ENCODE results near the gene HOXD1.
A peak's percentile ranks its signal among the peaks of the same experiment; 100 is the strongest.

HOXD1 gene

DNA sequence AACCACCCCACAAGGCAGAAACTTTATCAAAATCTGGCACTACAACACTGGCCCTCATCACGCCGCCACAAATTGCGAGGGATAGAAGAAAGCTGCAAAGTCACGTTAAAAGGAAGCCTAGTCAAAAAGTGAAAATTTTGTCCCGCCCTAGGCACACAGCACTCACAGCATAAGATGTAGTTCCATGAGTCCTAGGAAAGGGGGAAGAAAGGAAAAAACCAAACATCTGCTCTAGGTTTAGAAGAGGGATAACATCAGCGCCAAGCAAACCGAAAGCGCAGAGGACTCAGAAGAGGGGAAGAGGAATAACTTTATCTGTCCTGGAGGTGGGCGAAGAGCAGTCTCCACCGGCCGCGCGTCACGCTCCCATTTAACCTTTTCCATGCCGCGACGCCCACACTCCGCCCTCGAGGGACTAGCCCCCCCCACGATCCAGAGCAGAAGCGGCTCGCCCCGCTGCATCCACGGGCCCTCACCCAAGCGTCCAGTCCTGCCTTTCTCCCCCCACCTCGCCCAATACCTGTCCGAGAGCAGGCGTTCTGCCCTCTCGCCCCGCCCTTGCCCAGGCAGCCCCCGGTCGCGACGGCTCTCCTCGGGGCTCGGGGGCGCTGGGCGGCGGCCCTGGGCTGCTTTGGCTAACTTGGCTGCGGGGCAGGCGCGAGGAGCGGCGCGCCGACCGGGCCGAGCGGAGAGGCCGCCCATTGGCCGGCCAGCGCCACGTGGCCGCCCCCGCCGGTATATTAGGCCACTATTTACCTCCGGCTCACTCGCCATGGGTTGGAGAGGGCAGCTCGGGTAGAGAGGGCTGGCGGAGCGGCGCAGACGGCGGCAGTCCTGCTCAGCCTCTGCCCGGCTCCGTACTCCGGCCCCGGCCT is at the start of gene HOXD1:
Gene HOXD1 (plus strand): TSS at position 770 of the 875 bp plus-strand sequence. CDS start 134 bp downstream, outside the sequence.
- DNase-seq, result peak; percentile 53

DNA sequence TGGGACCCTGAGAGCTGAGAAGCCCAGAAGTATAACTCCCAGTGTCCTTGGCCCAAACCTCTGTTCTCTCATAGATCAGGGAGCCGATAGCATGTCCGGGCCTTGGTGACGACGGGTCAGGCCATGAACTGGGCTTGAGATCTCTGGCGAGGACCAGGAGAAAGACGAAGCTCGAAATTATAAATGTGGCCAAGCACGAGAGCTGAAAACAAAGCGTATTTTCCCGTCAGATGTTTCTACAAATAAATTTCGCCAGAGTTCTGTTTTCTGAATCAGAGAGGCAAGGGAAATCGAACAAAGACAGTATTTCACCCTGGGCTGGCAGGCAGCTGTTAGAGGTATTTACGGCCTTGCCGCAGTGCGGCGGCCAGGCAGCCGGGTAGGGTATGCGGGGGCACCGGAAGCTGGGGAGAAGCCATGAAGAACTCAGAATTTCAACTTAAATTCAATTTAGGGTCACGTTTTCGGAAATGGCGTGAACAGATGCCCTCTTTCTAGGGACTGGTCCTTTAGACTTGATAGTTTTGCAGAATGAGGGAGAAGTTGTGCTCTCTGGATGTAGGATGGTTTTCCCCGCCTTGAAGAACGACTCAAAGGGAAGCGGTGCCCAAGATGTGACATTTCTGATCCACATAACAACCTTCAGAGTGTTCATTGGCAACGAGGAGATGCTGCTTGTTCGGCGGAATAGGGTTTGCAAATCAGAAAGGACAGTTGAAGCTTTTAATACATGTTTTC is 49.4 kb upstream of the HOXD1 start:
- DNase-seq, result no peak

DNA sequence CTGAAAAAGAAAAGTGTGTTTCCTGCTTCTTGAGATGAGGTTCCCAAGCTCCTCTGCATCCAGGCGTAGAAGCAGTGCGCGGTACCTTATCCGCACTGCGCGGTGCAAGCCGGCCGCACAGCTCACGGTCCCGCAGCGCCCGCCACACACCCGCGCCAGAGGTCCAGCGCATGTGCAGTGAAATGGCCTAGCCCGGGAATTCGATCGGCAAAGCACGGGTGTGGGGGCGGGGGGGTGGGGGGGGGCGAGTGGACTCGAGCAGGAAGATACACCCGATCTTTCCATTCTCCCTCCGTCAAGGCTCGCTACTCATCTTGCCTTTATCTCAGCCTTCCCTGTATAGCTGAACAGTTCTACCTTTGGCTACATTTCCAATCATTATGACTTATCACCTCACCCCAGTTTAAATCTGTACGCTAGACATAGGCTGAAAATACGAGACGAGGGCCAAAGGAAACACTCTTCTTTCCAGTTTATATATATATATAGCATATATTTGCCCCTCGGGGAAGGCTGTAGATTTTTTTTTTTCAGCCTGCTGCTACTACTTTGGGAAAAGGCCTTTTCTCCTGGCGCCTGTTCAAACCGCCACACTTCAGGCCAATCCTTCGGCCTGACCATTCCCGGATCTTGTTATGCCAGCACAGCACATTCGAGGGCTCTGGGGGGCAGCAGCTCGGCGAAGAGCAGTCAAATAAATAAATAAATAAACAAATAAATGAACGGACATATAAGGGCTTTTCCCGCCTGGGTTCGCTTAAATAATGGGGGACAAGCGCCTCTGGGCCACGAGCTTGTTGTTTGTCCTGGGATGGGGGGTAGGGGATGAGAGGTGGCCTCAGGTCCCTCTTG is 48.6 kb upstream of the HOXD1 start:
- no peak for DNase-seq

DNA sequence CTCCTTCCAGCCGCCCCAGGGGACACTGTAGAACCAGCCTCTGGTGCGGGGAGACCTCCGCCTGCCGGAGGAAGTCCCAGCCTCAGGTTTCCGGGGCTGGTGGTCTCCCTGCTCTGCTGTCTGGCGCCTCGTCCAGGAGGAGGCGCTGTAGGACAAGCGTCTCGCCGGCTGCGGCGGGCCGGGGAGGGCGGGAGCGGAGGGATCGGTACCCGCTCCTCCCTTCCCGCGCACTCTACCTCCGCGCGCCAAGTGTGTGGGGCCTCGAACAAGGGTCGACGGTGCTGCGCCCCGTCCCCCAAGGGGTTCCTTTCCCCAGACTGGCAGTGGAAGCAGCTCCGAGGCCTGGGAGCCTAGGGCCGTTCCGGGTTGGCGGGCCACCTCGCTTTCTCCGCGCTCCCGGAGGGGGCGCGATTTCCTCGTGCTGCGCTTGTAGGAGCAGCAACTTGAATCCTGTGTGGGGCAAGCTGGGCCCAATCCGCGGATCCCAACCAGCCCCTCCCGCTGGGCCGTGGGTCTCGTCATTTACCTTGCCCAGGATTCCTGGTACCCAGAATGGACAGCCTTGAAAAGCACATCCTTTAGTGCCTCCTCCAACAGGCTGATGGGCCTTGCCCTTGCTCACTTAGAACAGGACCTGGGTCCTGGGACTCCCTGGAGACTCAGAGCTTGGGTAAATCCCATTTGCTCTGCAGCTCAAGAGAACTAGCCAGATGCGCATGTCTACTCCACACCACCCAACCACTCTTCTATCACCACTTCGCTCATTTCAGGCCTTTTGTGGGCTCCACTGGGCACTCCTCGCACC is 47.8 kb upstream of the HOXD1 start:
- no peak for DNase-seq

DNA sequence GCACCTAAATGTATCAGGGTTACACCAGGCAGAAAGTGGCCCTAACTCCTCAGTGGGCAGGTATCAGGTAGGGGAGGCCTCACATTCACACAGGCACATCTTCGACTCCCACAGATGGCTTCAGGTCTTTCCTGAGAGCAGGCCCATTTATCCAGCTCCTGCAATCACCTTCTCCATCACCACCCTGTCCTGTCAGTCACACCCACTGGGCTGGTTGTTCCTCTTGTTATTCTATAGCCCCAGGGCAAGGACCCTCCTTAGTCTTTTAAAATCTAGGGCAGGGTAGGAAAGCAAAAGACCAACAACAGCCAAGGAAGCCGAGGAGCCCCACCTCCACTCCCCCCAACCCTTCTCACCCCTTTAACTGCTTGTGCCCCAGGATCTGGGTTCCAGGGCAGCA is 46.2 kb upstream of the HOXD1 start:
- DNase-seq, result no peak

DNA sequence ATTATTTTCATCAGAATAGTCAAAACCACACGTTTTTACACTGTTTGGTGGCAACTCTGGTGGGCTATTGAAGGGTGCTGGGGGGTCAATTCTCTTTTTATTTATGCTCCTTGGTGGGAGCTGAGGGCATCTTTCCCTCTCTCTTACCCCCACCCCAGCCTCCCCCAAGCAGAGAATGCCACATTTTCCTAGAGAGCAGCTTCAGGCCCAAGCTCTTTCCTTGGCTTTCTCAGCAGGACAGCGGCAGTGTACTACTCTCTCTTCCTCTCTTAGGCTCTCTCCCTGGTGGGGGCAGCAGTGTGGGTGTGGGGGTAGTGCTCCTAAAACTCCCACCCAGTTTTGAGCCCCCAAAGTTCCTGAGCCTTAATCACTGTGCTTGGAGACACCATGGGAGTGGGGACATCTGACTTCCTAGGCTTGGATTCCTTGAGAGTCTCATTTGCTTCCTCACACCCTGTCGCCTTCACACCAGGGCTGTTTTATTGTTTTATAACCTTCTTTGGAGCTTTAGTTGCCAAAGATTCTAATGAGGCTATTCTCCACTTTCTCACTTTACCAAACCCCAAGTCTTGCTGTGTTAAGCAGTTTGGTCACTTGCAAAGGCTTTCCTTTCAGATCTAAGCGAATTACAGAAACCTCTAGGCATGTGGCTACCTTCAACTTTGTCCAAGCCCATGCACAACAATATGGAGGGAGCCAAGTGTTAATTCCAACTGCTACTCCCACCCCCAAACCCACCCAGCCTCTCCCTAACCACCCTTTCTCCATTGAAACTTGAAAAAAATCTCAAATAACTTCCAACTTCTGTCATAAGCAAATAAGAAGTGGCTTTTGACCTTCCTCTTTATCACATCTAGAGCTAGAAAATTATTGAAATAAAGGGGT is 43.1 kb upstream of the HOXD1 start:
- DNase-seq, result no peak

DNA sequence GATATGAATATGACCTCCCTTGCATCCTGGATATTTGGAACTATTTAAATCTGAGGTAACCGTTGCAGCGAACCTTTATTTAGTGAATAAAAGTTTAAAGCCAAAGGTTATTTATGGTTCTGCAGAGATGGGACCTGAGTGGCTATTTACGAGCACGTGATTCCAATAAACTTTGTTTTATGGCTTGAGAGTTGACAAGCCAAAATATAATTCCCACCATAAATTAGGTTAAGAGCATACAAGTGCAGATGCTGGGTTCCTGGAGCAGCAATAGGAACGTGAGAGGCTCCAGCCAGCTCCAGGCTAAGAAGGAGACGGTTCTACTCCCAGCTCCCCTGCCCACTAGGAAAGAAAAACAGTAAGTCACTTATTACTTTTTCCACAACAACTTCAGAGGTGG is 42.4 kb upstream of the HOXD1 start:
- no peak for DNase-seq

DNA sequence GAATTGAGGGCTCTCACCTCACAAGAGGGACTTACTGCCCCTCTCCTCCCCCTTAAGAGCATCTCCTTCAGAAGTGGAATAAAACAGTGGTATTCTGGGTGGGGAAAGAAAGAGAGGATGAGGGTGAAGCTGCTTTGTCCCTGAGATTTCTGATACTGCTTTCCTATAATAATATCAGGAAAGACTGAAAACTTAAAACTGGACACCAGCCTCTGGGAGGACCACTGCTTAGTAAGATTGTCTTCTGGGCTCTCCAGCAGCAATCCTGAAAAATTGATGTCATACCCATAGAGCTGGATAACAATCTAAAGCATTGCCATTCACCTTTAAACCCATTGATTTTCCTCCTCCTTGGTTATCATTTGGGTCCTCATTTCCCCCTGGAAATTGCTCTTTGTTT is 41.8 kb upstream of the HOXD1 start:
- no peak for DNase-seq

DNA sequence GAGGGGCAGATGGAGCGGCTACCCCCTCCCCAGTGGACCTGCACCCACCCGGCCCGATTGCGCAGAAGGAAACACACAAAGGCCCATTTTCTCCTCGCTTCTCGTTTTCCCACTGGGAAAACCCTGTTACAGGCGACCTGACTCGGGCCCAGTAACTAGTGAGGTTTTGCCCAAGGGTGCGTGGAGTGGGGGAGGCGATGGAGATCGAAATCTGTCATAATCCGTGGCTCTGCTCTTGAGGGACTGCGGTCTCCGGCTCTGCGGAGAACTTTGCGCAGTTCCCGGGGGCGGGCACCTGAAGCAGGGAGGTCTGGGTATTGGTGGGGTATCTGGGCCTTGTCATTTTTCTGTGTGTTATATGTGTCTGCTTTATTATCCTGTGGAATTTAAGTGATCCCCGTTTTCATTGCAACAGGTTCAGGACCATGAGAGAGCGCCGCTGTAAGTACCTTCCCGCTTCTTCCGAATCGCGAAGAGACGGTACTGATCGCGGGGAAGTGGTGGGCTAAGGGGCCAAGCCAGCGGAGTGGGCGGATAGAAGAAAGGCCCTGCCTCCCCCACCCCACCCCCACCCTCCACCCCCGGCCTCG is 41.2 kb upstream of the HOXD1 start:
- no peak for DNase-seq

DNA sequence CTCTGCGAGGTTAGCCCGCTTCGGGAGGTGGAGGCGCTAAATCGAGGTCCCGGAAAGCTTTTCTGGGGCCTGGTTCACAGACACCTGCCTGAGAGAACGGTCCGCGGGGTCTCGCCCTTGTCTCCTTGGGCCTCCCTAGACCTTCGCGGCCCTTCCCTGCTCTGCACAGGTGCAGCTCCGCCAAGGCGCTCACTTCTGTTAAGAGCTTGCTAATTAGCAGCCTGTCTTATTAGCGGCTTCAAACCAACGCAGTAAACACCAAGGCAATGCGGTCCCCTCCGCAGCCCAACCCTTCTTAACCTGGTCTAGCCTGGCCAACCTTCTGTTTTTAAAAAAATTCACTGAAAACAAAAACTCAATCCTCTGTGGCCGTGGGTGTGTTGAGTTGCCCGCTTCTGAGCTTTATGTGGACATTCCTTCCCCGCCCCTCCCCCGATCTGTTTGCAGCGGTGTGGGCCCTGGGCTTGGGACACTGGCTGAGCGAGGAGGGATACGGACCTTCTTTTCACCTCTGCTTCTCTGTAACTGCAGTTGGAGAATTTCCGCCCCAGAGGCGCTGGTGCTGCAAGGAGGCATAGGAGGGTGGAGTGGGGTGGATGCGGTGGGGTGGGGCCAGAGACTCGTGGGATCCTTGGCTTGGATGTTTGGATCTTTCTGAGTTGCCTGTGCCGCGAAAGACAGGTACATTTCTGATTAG is 40.5 kb upstream of the HOXD1 start:
- DNase-seq, result no peak

DNA sequence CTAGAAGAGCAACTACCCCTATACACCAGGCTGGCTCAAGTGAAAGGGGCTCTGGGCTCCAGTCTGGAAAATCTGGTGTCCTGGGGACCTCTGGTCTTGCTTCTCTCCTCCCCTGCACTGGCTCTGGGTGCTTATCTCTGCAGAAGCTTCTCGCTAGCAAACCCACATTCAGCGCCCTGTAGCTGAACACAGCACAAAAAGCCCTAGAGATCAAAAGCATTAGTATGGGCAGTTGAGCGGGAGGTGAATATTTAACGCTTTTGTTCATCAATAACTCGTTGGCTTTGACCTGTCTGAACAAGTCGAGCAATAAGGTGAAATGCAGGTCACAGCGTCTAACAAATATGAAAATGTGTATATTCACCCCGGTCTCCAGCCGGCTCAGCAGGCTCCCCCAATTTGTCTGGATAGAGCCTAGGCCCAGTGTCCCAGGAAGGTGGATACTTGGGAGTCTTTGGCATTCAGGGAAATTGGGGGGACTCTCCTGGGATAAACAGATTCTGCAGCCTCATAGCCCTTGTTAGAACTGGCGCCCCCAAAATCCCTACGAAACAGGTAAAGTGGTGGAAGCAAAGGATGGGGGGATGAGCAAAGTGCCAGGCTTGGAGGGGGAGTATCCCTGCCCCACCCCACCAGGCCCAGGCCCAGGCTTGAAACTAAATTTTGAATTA is 39.6 kb upstream of the HOXD1 start:
- DNase-seq, result no peak

DNA sequence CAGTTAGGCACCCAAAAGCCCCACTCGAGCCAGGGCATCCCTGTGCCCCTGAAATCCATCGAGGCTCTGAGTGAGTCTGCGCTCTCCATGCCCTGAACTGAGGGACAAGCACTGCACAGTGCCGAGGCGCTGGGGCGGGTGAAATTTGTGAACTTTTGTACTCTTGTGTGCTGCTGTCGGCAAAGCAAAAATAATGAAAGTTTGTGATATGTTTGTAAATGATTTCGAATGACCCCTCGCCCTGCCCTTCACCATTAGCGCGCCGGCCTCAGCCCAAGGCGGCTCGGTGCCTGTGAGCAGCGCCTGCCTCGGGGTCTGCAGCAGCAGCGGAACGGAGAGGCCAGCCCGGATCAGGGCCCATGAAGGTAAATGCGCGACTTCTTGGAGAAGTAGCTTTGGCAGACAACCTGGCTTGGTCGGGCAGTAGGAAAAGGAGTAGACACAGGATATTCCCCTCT is 39.0 kb upstream of the HOXD1 start:
- no peak for DNase-seq

DNA sequence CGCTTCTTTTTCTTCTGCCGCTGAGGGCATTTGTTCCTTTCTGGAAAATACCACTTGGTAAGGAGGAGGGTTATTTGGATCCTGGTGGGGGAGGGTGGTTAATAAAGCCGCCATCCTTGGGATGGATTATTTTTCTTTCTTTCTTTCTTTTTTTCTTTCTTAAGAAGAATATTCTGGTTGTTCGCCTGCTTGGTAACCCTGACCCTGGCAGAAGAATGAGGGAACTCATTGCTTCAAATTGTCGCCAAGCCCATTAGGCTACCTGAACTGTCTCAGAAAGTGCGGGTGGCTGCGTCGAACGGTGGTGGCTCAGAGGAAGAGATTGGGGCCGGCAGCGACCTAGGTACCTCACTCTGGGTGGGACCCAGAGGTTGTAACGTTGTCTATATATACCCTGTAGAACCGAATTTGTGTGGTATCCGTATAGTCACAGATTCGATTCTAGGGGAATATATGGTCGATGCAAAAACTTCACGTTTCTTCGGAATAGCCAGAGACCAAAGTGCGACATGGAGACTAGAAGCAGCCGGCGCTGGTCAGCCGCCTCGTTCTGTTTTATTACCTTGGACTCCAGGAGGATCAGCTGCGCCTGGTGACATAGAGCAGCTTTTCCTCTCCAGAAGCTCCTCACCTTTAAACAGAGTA is 38.4 kb upstream of the HOXD1 start:
- no peak for DNase-seq

DNA sequence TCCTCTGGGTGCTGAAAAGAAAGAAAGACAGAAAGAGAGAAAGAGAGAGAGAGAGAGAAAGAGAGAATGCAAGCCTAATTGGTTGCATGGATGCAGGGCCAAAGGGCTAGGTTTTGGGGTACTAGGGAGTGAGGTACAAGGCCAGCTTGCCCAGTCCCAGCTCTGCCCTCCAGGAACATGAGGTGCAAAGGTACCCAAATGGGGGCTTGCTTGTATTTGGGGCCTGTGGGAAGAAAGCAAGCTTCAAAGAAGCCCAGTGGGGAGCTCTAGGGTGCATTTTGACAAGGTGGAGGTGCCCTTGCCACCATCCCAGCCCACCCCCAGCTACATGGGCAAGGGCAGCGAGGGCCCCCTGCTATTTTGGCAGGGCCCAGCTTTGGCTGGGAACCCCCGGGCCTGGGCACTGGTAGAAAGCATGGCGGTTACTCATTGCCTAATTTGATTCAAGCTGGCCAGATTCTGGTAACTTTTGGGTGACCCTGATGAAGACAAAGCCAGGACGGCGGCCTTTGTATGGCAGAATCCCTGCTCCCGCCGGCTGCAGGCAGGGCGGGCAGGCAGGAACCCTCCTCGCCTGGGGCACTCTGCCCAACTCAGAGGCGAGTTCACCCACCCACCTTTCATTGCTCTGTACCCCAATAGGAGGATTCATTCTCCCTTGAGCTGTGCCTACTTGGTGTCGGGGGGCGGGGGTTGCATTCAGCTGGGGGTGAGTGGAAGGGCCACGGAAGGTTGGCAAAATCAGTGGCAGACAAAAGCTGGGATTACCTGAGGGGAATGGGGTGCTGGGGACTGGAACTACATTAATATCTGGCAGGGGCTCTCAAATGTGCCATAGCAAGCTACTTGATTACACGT is 37.7 kb upstream of the HOXD1 start:
- no peak for DNase-seq

DNA sequence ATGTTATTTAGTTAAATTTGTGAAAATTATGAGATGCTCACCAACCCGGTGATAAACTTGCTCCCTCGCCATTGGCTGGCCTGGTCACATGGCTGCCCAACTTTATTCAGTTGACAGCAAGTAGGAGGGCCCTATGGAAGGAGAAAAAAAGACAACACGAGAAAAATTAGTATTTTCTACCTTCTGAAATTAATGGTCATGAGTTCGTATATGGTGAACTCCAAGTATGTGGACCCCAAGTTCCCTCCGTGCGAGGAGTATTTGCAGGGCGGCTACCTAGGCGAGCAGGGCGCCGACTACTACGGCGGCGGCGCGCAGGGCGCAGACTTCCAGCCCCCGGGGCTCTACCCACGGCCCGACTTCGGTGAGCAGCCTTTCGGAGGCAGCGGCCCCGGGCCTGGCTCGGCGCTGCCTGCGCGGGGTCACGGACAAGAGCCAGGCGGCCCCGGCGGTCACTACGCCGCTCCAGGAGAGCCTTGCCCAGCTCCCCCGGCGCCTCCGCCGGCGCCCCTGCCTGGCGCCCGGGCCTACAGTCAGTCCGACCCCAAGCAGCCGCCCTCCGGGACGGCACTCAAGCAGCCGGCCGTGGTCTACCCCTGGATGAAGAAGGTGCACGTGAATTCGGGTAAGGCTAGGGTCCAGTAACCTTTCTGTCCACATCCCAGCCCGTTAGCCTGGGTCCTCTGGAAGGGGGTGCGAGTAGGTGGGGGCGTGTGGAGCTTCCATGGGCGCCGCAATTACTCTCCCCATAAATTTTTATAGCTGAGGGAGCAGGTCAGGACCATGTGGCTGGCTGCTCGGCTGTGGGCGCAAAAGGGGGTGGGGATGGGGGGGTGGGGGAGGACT is 36.8 kb upstream of the HOXD1 start, which contains the start of gene HOXD4:
Gene HOXD4 (plus strand): TSS at position 109 of the 846 bp plus-strand sequence. CDS start 84 bp downstream, at position 193.
- DNase-seq, result no peak

DNA sequence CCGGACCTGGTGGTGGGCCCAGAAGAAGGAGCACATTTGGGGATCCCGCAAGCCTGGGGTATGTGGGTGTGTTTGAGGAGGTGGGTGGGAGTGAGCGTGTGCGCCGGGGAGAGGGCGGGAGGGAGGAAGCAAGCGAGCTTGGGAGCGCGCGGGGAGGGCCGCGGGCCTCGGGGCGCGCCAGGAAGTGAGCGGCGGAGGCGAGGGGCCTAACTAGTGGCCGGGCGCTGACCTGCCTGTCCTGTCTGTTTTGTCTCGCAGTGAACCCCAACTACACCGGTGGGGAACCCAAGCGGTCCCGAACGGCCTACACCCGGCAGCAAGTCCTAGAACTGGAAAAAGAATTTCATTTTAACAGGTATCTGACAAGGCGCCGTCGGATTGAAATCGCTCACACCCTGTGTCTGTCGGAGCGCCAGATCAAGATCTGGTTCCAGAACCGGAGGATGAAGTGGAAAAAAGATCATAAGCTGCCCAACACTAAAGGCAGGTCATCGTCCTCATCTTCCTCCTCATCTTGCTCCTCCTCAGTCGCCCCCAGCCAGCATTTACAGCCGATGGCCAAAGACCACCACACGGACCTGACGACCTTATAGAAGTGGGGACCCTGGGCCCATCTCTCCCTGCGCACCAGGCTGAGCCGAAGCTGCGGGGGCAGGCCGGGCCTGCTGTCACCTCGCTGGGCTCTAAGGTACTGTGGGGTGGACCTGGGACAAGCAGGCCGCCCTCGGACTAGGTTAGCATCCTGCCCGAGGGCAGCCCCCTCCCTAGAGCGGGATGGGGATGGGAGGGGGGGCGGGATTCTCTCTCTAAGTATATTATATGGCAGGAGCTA is 35.9 kb upstream of the HOXD1 start:
- DNase-seq, result no peak

All from NCI-H1092 treated with DMSO at 0.1 percent for 48 hours (cell line).